ENCODE data around the gene USP24. TPM values are rescaled to one million over a fixed set of nuclear protein-coding genes. Genes with fewer than 3 reads are reported as not detected.

The USP24 gene
- total RNA-seq, 5 donors from 2014 or later (not counting 1 experiment from before 2014, with no cell fraction given) = 58.9 to 90.7 (median 64.0) TPM

- Mint-ChIP-seq H3K9me3 (no peaks in the 10 kb centered on the region), H3K36me3 (no peaks in the 10 kb centered on the region), H3K4me3 (no peak overlapping the region), H3K4me1 (no peaks in the 10 kb centered on the region), H3K27me3 (peaks cover 1 to 8% of the 10 kb centered on the region in 2 donors), H3K27ac (no peak overlapping the region)
- H3K4me3 ChIP-seq (ENCODE audit: control insufficient read depth in 1 of 2, extremely low read depth in 1 of 2, low read length in 1 of 2) = no peak overlapping the region
- 78% methylated on average over 8 of the region's 9 CpGs for WGBS (ENCODE audit: insufficient coverage)
- ChIA-PET CTCF (interaction anchor here in 1 of 2 donors (0.6 kb wide), 1 partner anchor 1024 kb away, joined by 3 read pairs; no protein-coding TSS in a partner anchor), POLR2A (no interaction called here)
- H3K27ac ChIP-seq (ENCODE audit: low read length) = no peak overlapping the region
- H3K36me3 ChIP-seq (ENCODE audit: control insufficient read depth in 2 of 2, extremely low read depth in 1 of 2, insufficient read depth in 1 of 2, low read length in 1 of 2) = no peaks in the 10 kb centered on the region
- ATAC-seq (replicated peaks in 1 of 4) (no peak), DNase-seq (no peak)
- no peaks in the 10 kb centered on the region for H3K4me1 ChIP-seq (ENCODE audit: control insufficient read depth in 1 of 2, extremely low read depth in 1 of 2, insufficient read depth in 2 of 2, low read length in 2 of 2)
- no peaks in the 10 kb centered on the region for H3K9me3 ChIP-seq
- peaks cover 0 to 16% of the 10 kb centered on the region in 2 experiments for H3K27me3 ChIP-seq (replicated peaks in 1 of 2; ENCODE audit: control insufficient read depth in 2 of 2, extremely low read depth in 1 of 2, insufficient read depth in 2 of 2, low read length in 1 of 2)
Observed at GRCh38 chr1:55049271-55049913, 165.8 kb downstream of the USP24 start.

- no peaks in the 10 kb centered on the region for H3K9me3 ChIP-seq
- Mint-ChIP-seq H3K36me3 (no peaks in the 10 kb centered on the region), H3K4me1 (no peaks in the 10 kb centered on the region), H3K27ac (no peak overlapping the region), H3K27me3 (peaks cover 4 to 12% of the 10 kb centered on the region in 2 donors), H3K4me3 (no peak overlapping the region), H3K9me3 (no peaks in the 10 kb centered on the region)
- no peaks in the 10 kb centered on the region for H3K36me3 ChIP-seq (ENCODE audit: control insufficient read depth in 2 of 2, extremely low read depth in 1 of 2, insufficient read depth in 1 of 2, low read length in 1 of 2)
- ChIA-PET POLR2A (no interaction called here), CTCF (interaction anchor here in 1 of 2 donors (0.6 kb wide), 1 partner anchor 1023 kb away, joined by 3 read pairs; no protein-coding TSS in a partner anchor)
- H3K27me3 ChIP-seq (replicated peaks in 1 of 2; ENCODE audit: control insufficient read depth in 2 of 2, extremely low read depth in 1 of 2, insufficient read depth in 2 of 2, low read length in 1 of 2) = peaks cover 0 to 16% of the 10 kb centered on the region in 2 experiments
- H3K27ac ChIP-seq (ENCODE audit: low read length) = no peak overlapping the region
- no peak for ATAC-seq (replicated peaks in 1 of 4)
- WGBS (ENCODE audit: insufficient coverage) = 81% methylated on average over 7 of the region's 11 CpGs
- H3K4me1 ChIP-seq (ENCODE audit: control insufficient read depth in 1 of 2, extremely low read depth in 1 of 2, insufficient read depth in 2 of 2, low read length in 2 of 2) = no peaks in the 10 kb centered on the region
- no peak overlapping the region for H3K4me3 ChIP-seq (ENCODE audit: control insufficient read depth in 1 of 2, extremely low read depth in 1 of 2, low read length in 1 of 2)
- DNase-seq = no peak
Observed at GRCh38 chr1:55048453-55049270, 166.5 kb downstream of the USP24 start.

GRCh38 chr1:55047611-55048010, 167.6 kb downstream of the USP24 start:
- CTCF ChIA-PET = no interaction called here
- WGBS (ENCODE audit: insufficient coverage) = no CpG with 5 or more reads among the region's 3 CpGs
- H3K36me3 ChIP-seq (ENCODE audit: control insufficient read depth in 2 of 2, extremely low read depth in 1 of 2, insufficient read depth in 1 of 2, low read length in 1 of 2) = no peaks in the 10 kb centered on the region
- H3K27ac ChIP-seq (ENCODE audit: low read length) = no peak overlapping the region
- no peak overlapping the region for H3K4me3 Mint-ChIP-seq
- H3K4me1 Mint-ChIP-seq = no peaks in the 10 kb centered on the region
- no peak overlapping the region for H3K4me3 ChIP-seq (ENCODE audit: control insufficient read depth in 1 of 2, extremely low read depth in 1 of 2, low read length in 1 of 2)
- H3K27me3 Mint-ChIP-seq = peaks cover 4 to 14% of the 10 kb centered on the region in 2 donors
- POLR2A ChIA-PET = no interaction called here
- H3K36me3 Mint-ChIP-seq = no peaks in the 10 kb centered on the region
- no peaks in the 10 kb centered on the region for H3K9me3 Mint-ChIP-seq
- ATAC-seq (replicated peaks in 1 of 4) (no peak), DNase-seq (no peak)
- H3K27me3 ChIP-seq (replicated peaks in 1 of 2; ENCODE audit: control insufficient read depth in 2 of 2, extremely low read depth in 1 of 2, insufficient read depth in 2 of 2, low read length in 1 of 2) = peaks cover 0 to 16% of the 10 kb centered on the region in 2 experiments
- H3K4me1 ChIP-seq (ENCODE audit: control insufficient read depth in 1 of 2, extremely low read depth in 1 of 2, insufficient read depth in 2 of 2, low read length in 2 of 2) = no peaks in the 10 kb centered on the region
- no peak overlapping the region for H3K27ac Mint-ChIP-seq
- no peaks in the 10 kb centered on the region for H3K9me3 ChIP-seq

GRCh38 chr1:55046871-55047270, 168.3 kb downstream of the USP24 start:
- POLR2A ChIA-PET = no interaction called here
- Histone ChIP-seq H3K36me3 (ENCODE audit: control insufficient read depth in 2 of 2, extremely low read depth in 1 of 2, insufficient read depth in 1 of 2, low read length in 1 of 2) (no peaks in the 10 kb centered on the region), H3K4me3 (ENCODE audit: control insufficient read depth in 1 of 2, extremely low read depth in 1 of 2, low read length in 1 of 2) (no peak overlapping the region), H3K4me1 (ENCODE audit: control insufficient read depth in 1 of 2, extremely low read depth in 1 of 2, insufficient read depth in 2 of 2, low read length in 2 of 2) (no peaks in the 10 kb centered on the region), H3K27ac (ENCODE audit: low read length) (no peak overlapping the region), H3K9me3 (no peaks in the 10 kb centered on the region), H3K27me3 (replicated peaks in 1 of 2; ENCODE audit: control insufficient read depth in 2 of 2, extremely low read depth in 1 of 2, insufficient read depth in 2 of 2, low read length in 1 of 2) (peaks cover 0 to 19% of the 10 kb centered on the region in 2 experiments)
- ATAC-seq (replicated peaks in 1 of 4) = no peak
- Mint-ChIP-seq H3K4me1 (no peaks in the 10 kb centered on the region), H3K4me3 (no peak overlapping the region), H3K36me3 (no peaks in the 10 kb centered on the region), H3K9me3 (no peaks in the 10 kb centered on the region), H3K27ac (no peak overlapping the region), H3K27me3 (peaks cover 7 to 14% of the 10 kb centered on the region in 2 donors)
- WGBS (ENCODE audit: insufficient coverage) = 95% methylated on average over 3 of the region's 4 CpGs
- DNase-seq = no peak
- CTCF ChIA-PET = no interaction called here

GRCh38 chr1:55045430-55045829, 169.7 kb downstream of the USP24 start:
- ATAC-seq (replicated peaks in 1 of 4) (no peak), DNase-seq (no peak)
- Histone ChIP-seq H3K36me3 (ENCODE audit: control insufficient read depth in 2 of 2, extremely low read depth in 1 of 2, insufficient read depth in 1 of 2, low read length in 1 of 2) (no peaks in the 10 kb centered on the region), H3K27me3 (replicated peaks in 1 of 2; ENCODE audit: control insufficient read depth in 2 of 2, extremely low read depth in 1 of 2, insufficient read depth in 2 of 2, low read length in 1 of 2) (peaks cover 2 to 27% of the 10 kb centered on the region in 2 experiments), H3K27ac (ENCODE audit: low read length) (no peak overlapping the region), H3K4me3 (ENCODE audit: control insufficient read depth in 1 of 2, extremely low read depth in 1 of 2, low read length in 1 of 2) (no peak overlapping the region), H3K9me3 (no peaks in the 10 kb centered on the region), H3K4me1 (ENCODE audit: control insufficient read depth in 1 of 2, extremely low read depth in 1 of 2, insufficient read depth in 2 of 2, low read length in 2 of 2) (no peaks in the 10 kb centered on the region)
- ChIA-PET CTCF (no interaction called here), POLR2A (no interaction called here)
- H3K27ac Mint-ChIP-seq = no peak overlapping the region
- H3K27me3 Mint-ChIP-seq = peaks cover 19 to 22% of the 10 kb centered on the region in 2 donors
- WGBS (ENCODE audit: insufficient coverage) = 92% methylated on average over 5 of the region's 10 CpGs
- no peaks in the 10 kb centered on the region for H3K4me1 Mint-ChIP-seq
- no peaks in the 10 kb centered on the region for H3K9me3 Mint-ChIP-seq
- H3K4me3 Mint-ChIP-seq = no peak overlapping the region
- H3K36me3 Mint-ChIP-seq = no peaks in the 10 kb centered on the region

- Mint-ChIP-seq H3K27ac (no peak overlapping the region), H3K27me3 (peaks cover 25 to 28% of the 10 kb centered on the region in 2 donors), H3K4me1 (peaks cover 0 to 4% (median 4%) of the 10 kb centered on the region in 3 donors), H3K36me3 (no peaks in the 10 kb centered on the region), H3K4me3 (no peak overlapping the region), H3K9me3 (no peaks in the 10 kb centered on the region)
- H3K27me3 ChIP-seq (replicated peaks in 1 of 2; ENCODE audit: control insufficient read depth in 2 of 2, extremely low read depth in 1 of 2, insufficient read depth in 2 of 2, low read length in 1 of 2) = peaks cover 2 to 29% of the 10 kb centered on the region in 2 experiments
- no peaks in the 10 kb centered on the region for H3K36me3 ChIP-seq (ENCODE audit: control insufficient read depth in 2 of 2, extremely low read depth in 1 of 2, insufficient read depth in 1 of 2, low read length in 1 of 2)
- H3K4me1 ChIP-seq (ENCODE audit: control insufficient read depth in 1 of 2, extremely low read depth in 1 of 2, insufficient read depth in 2 of 2, low read length in 2 of 2) = no peaks in the 10 kb centered on the region
- ChIA-PET POLR2A (no interaction called here), CTCF (no interaction called here)
- no peak overlapping the region for H3K27ac ChIP-seq (ENCODE audit: low read length)
- no peak overlapping the region for H3K4me3 ChIP-seq (ENCODE audit: control insufficient read depth in 1 of 2, extremely low read depth in 1 of 2, low read length in 1 of 2)
- H3K9me3 ChIP-seq = no peaks in the 10 kb centered on the region
- ATAC-seq (replicated peaks in 1 of 4) (no peak), DNase-seq (no peak)
- 73% methylated on average over 11 of the region's 15 CpGs for WGBS (ENCODE audit: insufficient coverage)
Observed at GRCh38 chr1:55044617-55045397, 170.4 kb downstream of the USP24 start.
